ENCODE results near the gene NSUN7. TPM values are rescaled to one million over a fixed set of nuclear protein-coding genes. Genes with fewer than 3 reads are reported as not detected.

Gene NSUN7
- total and polyA plus RNA-seq, 2 of the 13 experiments (the other 11 are each of a cell fraction or from before 2014, with no cell fraction given) = 0.05 TPM; not detected in 1

DNA sequence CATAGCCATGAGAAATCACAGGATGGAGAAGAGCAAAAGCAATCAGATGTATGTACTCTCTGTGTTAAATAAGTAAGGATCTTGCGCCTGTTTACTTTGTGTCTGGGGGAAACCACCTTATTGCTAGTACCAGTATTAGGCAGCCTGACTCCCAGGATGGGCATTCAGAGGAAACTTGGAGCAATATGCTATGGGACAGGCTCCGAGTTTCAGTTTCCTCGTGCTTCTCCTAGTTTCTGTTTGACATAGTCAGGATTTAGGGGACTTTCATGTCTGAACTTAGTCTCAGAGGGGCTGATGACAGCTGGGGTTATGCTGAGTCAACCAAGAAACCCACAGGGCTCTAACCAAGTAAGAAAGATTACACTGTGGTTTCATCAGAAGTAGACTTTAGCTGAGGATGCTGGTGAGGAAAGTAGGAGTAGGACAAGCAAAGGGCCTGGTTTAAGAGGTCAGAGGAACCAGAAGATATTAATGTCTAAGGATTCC lies 13.5 kb downstream of the NSUN7 start:
- no peak overlapping the region for H3K27ac ChIP-seq (ENCODE audit: extremely low read length, insufficient read depth, low read length)
- H3K4me1 ChIP-seq (ENCODE audit: insufficient read depth, low read length) = no peaks in the 10 kb centered on the region
- no peaks in the 10 kb centered on the region for H3K36me3 ChIP-seq (replicated peaks in 1 of 2; ENCODE audit: control insufficient read depth in 1 of 2, insufficient read depth in 2 of 2, low read length in 2 of 2)
- no peaks in the 10 kb centered on the region for H4K20me1 ChIP-seq (ENCODE audit: insufficient read depth, low read length)
- H3K27me3 ChIP-seq (ENCODE audit: control insufficient read depth in 1 of 2, insufficient read depth in 2 of 2, low read length in 2 of 2) = no peaks in the 10 kb centered on the region
- FAIRE-seq (no peak), ATAC-seq (no peak), DNase-seq (ENCODE audit: low spot score) (no peak)
- no peak overlapping the region for H3K4me3 ChIP-seq (replicated peaks in 1 of 3; ENCODE audit: insufficient read depth in 1 of 3, low read depth in 2 of 3, low read length in 3 of 3)
- H3K9me3 ChIP-seq (ENCODE audit: low read length) = no peaks in the 10 kb centered on the region
- in situ Hi-C loops (cut with HindIII; ENCODE audit: extremely low pct_ligation_motif_present, low pct_unique_long_range_greater_than_20kb) = no loop called here
- no peak overlapping the region for H3K4me2 ChIP-seq (ENCODE audit: low read depth, low read length)
- ChIA-PET POLR2A (no interaction called here), CTCF (ENCODE audit: low intra/inter-chr PET ratio, low total read pairs) (no interaction called here)
- BruUV-seq (replicated peaks) = no TSS peak
- no peak overlapping the region for H3K9ac ChIP-seq (ENCODE audit: insufficient read depth, low read depth, low read length)
- intact Hi-C loops (cut with micrococcal nuclease; ENCODE audit: unreplicated experiment) = no loop called here
- no peaks in the 10 kb centered on the region for H3K79me2 ChIP-seq (ENCODE audit: insufficient read depth, low read length)
- WGBS (ENCODE audit: low lambda C conversion rate) = 18% methylated on average over 3 of the region's 3 CpGs
- no peak overlapping the region for H2AFZ ChIP-seq (ENCODE audit: low read length)
- TF ChIP-seq HNRNPH1 (optimal IDR thresholded peaks at IDR 0.05; ENCODE audit: low read depth, low read length) (no peak), ZNF572 (CRISPR knock-in tag; IDR thresholded peaks at IDR 0.05) (no peak), RFXANK (CRISPR knock-in tag; IDR thresholded peaks at IDR 0.05) (no peak), SMAD9 (CRISPR knock-in tag; IDR thresholded peaks at IDR 0.05) (no peak), MTF2 (CRISPR knock-in tag; IDR thresholded peaks at IDR 0.05; ENCODE audit: borderline replicate concordance) (no peak), ZNF557 (CRISPR knock-in tag; IDR thresholded peaks at IDR 0.05) (no peak), JUN (CRISPR knock-in tag; IDR thresholded peaks at IDR 0.05) (no peak), MYC (CRISPR knock-in tag; IDR thresholded peaks at IDR 0.05; ENCODE audit: borderline replicate concordance) (no peak), TARDBP (CRISPR knock-in tag; IDR thresholded peaks at IDR 0.05) (no peak)
- TF ChIP-seq, protein P1, sequence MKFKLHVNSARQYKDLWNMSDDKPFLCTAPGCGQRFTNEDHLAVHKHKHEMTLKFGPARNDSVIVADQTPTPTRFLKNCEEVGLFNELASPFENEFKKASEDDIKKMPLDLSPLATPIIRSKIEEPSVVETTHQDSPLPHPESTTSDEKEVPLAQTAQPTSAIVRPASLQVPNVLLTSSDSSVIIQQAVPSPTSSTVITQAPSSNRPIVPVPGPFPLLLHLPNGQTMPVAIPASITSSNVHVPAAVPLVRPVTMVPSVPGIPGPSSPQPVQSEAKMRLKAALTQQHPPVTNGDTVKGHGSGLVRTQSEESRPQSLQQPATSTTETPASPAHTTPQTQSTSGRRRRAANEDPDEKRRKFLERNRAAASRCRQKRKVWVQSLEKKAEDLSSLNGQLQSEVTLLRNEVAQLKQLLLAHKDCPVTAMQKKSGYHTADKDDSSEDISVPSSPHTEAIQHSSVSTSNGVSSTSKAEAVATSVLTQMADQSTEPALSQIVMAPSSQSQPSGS (CRISPR knock-in tag; IDR thresholded peaks at IDR 0.05) = no peak
- TF ChIP-seq, protein P2, sequence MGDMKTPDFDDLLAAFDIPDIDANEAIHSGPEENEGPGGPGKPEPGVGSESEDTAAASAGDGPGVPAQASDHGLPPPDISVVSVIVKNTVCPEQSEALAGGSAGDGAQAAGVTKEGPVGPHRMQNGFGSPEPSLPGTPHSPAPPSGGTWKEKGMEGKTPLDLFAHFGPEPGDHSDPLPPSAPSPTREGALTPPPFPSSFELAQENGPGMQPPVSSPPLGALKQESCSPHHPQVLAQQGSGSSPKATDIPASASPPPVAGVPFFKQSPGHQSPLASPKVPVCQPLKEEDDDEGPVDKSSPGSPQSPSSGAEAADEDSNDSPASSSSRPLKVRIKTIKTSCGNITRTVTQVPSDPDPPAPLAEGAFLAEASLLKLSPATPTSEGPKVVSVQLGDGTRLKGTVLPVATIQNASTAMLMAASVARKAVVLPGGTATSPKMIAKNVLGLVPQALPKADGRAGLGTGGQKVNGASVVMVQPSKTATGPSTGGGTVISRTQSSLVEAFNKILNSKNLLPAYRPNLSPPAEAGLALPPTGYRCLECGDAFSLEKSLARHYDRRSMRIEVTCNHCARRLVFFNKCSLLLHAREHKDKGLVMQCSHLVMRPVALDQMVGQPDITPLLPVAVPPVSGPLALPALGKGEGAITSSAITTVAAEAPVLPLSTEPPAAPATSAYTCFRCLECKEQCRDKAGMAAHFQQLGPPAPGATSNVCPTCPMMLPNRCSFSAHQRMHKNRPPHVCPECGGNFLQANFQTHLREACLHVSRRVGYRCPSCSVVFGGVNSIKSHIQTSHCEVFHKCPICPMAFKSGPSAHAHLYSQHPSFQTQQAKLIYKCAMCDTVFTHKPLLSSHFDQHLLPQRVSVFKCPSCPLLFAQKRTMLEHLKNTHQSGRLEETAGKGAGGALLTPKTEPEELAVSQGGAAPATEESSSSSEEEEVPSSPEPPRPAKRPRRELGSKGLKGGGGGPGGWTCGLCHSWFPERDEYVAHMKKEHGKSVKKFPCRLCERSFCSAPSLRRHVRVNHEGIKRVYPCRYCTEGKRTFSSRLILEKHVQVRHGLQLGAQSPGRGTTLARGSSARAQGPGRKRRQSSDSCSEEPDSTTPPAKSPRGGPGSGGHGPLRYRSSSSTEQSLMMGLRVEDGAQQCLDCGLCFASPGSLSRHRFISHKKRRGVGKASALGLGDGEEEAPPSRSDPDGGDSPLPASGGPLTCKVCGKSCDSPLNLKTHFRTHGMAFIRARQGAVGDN (CRISPR knock-in tag; IDR thresholded peaks at IDR 0.05) = no peak
- TF ChIP-seq, protein P3, sequence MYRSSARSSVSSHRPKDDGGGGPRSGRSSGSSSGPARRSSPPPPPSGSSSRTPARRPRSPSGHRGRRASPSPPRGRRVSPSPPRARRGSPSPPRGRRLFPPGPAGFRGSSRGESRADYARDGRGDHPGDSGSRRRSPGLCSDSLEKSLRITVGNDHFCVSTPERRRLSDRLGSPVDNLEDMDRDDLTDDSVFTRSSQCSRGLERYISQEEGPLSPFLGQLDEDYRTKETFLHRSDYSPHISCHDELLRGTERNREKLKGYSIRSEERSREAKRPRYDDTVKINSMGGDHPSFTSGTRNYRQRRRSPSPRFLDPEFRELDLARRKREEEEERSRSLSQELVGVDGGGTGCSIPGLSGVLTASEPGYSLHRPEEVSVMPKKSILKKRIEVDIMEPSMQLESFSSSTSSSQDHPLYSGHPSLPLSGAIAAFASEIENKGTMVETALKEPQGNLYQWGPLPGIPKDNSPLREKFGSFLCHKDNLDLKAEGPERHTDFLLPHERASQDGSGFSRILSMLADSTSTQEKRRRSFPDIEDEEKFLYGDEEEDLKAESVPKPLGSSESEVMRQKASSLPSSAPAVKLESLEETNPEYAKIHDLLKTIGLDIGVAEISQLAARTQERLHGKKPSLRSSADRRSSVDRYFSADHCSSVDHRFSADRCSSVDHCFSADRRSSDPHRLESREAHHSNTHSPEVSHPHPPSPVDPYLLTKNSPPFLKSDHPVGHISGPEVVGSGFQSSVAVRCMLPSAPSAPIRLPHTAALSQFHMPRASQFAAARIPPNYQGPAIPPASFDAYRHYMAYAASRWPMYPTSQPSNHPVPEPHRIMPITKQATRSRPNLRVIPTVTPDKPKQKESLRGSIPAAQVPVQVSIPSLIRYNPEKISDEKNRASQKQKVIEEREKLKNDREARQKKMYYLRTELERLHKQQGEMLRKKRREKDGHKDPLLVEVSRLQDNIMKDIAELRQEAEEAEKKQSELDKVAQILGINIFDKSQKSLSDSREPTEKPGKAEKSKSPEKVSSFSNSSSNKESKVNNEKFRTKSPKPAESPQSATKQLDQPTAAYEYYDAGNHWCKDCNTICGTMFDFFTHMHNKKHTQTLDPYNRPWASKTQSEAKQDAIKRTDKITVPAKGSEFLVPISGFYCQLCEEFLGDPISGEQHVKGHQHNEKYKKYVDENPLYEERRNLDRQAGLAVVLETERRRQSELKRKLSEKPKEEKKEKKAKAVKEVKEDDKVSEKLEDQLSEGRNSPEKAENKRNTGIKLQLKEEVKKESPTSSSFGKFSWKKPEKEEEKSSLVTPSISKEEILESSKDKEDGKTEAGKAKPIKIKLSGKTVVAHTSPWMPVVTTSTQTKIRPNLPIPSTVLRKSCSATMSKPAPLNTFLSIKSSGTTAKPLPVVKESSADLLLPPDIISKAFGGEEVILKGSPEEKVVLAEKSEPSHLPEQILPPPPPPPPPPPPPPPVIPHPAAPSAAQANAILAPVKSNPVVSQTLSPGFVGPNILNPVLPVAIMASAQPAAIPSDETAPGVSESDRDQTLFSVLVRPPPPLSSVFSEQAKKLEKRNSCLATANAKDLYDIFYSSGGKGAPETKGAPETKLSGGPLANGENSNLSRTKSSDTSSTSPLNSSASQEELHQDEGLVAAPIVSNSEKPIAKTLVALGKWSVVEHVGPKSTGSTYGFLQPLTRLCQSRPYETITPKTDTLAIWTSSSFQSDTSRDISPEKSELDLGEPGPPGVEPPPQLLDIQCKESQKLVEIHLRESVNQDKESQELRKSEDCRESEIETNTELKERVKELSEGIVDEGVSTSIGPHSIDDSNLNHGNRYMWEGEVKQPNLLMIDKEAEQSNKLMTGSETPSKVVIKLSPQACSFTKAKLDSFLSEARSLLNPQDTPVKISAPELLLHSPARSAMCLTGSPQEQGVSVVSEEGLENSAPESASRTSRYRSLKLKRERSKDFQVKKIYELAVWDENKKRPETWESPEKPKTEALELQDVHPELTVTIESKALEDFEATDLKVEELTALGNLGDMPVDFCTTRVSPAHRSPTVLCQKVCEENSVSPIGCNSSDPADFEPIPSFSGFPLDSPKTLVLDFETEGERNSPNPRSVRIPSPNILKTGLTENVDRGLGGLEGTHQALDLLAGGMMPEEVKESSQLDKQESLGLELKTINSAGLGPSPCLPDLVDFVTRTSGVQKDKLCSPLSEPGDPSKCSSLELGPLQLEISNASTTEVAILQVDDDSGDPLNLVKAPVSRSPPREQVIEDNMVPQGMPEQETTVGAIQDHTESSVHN (CRISPR knock-in tag; IDR thresholded peaks at IDR 0.05) = no peak

Measured in HepG2 (cell line).